Measurements from ENCODE around the gene OBSCN. TPM values are rescaled to one million over a fixed set of nuclear protein-coding genes. Genes with fewer than 3 reads are reported as not detected.

Gene OBSCN
- total and polyA plus RNA-seq, 2 of the 4 experiments (the other 2 are of a cell fraction): 4.1 to 9.5 TPM

DNA sequence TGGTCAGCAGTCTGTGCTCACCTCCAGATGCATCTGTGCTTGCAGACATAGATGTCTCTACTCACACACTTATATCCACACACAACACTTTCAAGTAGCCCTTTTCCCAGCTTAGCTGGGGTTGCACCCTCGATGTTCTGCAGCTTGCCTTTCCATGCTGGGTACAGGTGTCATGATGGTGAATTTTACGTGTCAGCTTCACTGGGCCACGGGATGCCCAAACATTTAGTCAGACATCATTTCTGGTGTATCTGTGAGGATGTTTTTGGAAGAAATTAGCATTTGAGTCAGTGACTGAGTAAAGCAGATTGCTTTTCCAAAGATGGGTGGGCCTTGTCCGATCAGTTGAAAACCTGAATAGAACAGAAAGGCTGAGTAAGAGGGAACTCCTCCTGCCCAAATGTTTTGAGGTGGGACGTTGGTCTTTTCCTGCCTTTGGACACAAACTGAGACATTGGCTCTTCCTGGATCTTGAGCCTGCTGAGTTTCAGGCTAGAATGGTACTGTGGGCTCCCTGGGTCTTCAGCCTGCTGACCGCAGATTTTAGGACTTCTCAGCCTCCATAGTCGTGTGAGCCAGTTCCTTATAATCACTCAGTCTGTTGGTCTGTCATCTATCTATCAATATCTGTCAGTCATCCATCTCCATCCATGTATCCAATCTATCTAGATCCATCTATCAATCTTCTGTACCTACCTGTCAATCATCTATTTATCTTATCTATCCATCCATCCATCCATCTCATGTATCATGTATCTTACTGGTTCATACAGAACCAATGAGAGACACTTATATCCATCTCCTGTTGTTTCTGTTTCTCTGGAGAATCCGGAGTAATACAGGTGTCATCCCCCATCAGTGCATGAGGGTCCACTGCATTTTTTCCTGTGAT is 12.7 kb upstream of the OBSCN start:
- in situ Hi-C loops (cut with MboI; ENCODE audit: low sequenced_read_pairs) (no loop called here), intact Hi-C loops (cut with micrococcal nuclease) (no loop called here), dilution Hi-C loops (cut with HindIII; ENCODE audit: low sequenced_read_pairs, unreplicated experiment) (no loop called here)
- 55% methylated on average over 3 of the region's 8 CpGs; no CpG with 5 or more reads in 1 of the 2 experiments for WGBS, 2 experiments (ENCODE audit: extremely low coverage in 2 of 2, insufficient read length in 1 of 2)
- H2BK5ac ChIP-seq (ENCODE audit: low read depth, low read length, poor library complexity, severe bottlenecking): no peak overlapping the region
- DNase-seq (no peak), ATAC-seq (ENCODE audit: low read depth) (no peak)
- H3K9me1 ChIP-seq (ENCODE audit: insufficient read depth, low read length): no peaks in the 10 kb centered on the region; the same call in 1 of the 2 replicates
- no peak overlapping the region for H2BK120ac ChIP-seq (ENCODE audit: low read depth, low read length)
- no peak overlapping the region for H3K18ac ChIP-seq (ENCODE audit: low read depth, low read length)
- H3K79me1 ChIP-seq (ENCODE audit: low read depth in 1 of 2, low read length in 2 of 2): no peaks in the 10 kb centered on the region
- H3K27me3 ChIP-seq (ENCODE audit: control insufficient read depth, insufficient read depth, low read length): no peaks in the 10 kb centered on the region
- H3K9ac ChIP-seq (ENCODE audit: low read depth, low read length): no peak overlapping the region
- H3K56ac ChIP-seq (ENCODE audit: extremely low read depth, insufficient read depth, low read length): no peak overlapping the region
- H4K5ac ChIP-seq (ENCODE audit: low read depth, low read length): no peak overlapping the region
- H3K4me1 ChIP-seq (ENCODE audit: control insufficient read depth, insufficient read depth, low read length): no peaks in the 10 kb centered on the region
- CTCF ChIA-PET: no interaction called here
- H3K36me3 ChIP-seq (ENCODE audit: control insufficient read depth, insufficient read depth, low read length): no peaks in the 10 kb centered on the region
- peaks cover 9% of the 10 kb centered on the region for H3K9me3 ChIP-seq (ENCODE audit: control insufficient read depth, insufficient read depth, low read length)
- H3K27ac ChIP-seq (ENCODE audit: insufficient read depth, low read length): no peak overlapping the region
- no TSS peak for BruUV-seq (replicated peaks)
- H2BK20ac ChIP-seq (ENCODE audit: low read depth, low read length): no peak overlapping the region
- TF ChIP-seq RFX5 (IDR thresholded peaks at IDR 0.05; ENCODE audit: low read depth, low read length) (no peak), RCOR1 (IDR thresholded peaks at IDR 0.05; ENCODE audit: insufficient replicate concordance, low read length) (no peak), MAFK (IDR thresholded peaks at IDR 0.05; ENCODE audit: low read depth, low read length) (no peak), CHD1 (IDR thresholded peaks at IDR 0.05; ENCODE audit: low read depth, low read length) (no peak), MXI1 (IDR thresholded peaks at IDR 0.05; ENCODE audit: borderline replicate concordance, low read depth, low read length) (no peak), BHLHE40 (IDR thresholded peaks at IDR 0.05; ENCODE audit: low read depth, low read length) (no peak)
- no peaks in the 10 kb centered on the region for H4K20me1 ChIP-seq (ENCODE audit: insufficient read depth, low read length)
- no peak overlapping the region for H2BK15ac ChIP-seq (ENCODE audit: low read depth, low read length)
- H2AK9ac ChIP-seq (replicated peaks; ENCODE audit: low read depth, low read length, poor library complexity): no peak overlapping the region
- no peak overlapping the region for H3K4me3 ChIP-seq (ENCODE audit: insufficient read depth, low read depth, low read length)
- no peak overlapping the region for H4K8ac ChIP-seq (ENCODE audit: low read depth in 2 of 2, low read length in 2 of 2)
- H2AK5ac ChIP-seq (ENCODE audit: low read depth, low read length): no peak overlapping the region
- no peak overlapping the region for H3K4me2 ChIP-seq (ENCODE audit: low read depth, low read length)
- no peak overlapping the region for H4K91ac ChIP-seq (ENCODE audit: insufficient read depth, low read depth, low read length)
- no peak overlapping the region for H3K23ac ChIP-seq (ENCODE audit: low read depth, low read length)
- POLR2A ChIA-PET (ENCODE audit: unreplicated experiment): interaction anchor here (0.8 kb wide), 1 partner anchor 9 kb away, joined by 4 read pairs; no protein-coding TSS in a partner anchor
- no peak overlapping the region for H3K14ac ChIP-seq (replicated peaks; ENCODE audit: low read depth, low read length)
- H2AFZ ChIP-seq (replicated peaks; ENCODE audit: low read length, poor library complexity): no peak overlapping the region
- no peak overlapping the region for H3K4ac ChIP-seq (ENCODE audit: low read depth, low read length)
